ENCODE measurements around the gene RNPEPL1.

DNA sequence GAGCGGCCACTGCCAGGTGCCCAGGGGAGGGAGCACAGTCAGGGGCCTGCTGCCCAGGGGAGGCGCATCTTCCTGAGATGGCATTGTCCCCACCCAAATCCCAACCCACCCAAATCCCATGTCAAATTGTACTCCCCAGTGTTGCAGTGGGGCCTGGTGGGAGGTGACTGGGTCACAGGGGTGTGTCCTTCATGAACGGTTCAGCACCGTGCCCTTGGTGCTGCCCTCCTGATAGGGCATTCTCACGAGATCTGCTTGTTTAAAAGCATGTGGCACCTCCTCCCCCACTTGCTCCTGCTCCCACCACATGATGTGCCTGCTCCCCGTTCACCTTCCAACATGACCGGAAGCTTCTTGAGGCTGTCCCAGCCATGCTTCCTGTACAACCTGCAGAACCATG lies 38.1 kb upstream of the RNPEPL1 start:
- TF ChIP-seq, protein P1, sequence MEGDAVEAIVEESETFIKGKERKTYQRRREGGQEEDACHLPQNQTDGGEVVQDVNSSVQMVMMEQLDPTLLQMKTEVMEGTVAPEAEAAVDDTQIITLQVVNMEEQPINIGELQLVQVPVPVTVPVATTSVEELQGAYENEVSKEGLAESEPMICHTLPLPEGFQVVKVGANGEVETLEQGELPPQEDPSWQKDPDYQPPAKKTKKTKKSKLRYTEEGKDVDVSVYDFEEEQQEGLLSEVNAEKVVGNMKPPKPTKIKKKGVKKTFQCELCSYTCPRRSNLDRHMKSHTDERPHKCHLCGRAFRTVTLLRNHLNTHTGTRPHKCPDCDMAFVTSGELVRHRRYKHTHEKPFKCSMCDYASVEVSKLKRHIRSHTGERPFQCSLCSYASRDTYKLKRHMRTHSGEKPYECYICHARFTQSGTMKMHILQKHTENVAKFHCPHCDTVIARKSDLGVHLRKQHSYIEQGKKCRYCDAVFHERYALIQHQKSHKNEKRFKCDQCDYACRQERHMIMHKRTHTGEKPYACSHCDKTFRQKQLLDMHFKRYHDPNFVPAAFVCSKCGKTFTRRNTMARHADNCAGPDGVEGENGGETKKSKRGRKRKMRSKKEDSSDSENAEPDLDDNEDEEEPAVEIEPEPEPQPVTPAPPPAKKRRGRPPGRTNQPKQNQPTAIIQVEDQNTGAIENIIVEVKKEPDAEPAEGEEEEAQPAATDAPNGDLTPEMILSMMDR (IDR thresholded peaks at IDR 0.05; ENCODE audit: insufficient read depth, low read length), result no peak
- TF ChIP-seq POLR2AphosphoS5 (IDR thresholded peaks at IDR 0.05; ENCODE audit: low read depth), result no peak
- TF ChIP-seq, protein P2, sequence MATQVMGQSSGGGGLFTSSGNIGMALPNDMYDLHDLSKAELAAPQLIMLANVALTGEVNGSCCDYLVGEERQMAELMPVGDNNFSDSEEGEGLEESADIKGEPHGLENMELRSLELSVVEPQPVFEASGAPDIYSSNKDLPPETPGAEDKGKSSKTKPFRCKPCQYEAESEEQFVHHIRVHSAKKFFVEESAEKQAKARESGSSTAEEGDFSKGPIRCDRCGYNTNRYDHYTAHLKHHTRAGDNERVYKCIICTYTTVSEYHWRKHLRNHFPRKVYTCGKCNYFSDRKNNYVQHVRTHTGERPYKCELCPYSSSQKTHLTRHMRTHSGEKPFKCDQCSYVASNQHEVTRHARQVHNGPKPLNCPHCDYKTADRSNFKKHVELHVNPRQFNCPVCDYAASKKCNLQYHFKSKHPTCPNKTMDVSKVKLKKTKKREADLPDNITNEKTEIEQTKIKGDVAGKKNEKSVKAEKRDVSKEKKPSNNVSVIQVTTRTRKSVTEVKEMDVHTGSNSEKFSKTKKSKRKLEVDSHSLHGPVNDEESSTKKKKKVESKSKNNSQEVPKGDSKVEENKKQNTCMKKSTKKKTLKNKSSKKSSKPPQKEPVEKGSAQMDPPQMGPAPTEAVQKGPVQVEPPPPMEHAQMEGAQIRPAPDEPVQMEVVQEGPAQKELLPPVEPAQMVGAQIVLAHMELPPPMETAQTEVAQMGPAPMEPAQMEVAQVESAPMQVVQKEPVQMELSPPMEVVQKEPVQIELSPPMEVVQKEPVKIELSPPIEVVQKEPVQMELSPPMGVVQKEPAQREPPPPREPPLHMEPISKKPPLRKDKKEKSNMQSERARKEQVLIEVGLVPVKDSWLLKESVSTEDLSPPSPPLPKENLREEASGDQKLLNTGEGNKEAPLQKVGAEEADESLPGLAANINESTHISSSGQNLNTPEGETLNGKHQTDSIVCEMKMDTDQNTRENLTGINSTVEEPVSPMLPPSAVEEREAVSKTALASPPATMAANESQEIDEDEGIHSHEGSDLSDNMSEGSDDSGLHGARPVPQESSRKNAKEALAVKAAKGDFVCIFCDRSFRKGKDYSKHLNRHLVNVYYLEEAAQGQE (IDR thresholded peaks at IDR 0.05; ENCODE audit: insufficient replicate concordance, low read depth), result no peak
- no peak for TF ChIP-seq GABPA (IDR thresholded peaks at IDR 0.05; ENCODE audit: low read depth)
- TF ChIP-seq SPI1 (IDR thresholded peaks at IDR 0.05; ENCODE audit: borderline replicate concordance, low read depth), result no peak

Measured in HL-60 (cell line).